GM19438 (cell line): ENCODE measurements around the gene KCNJ1.

Source experiments
- ATAC-seq: cut with Tn5 transposase; IDR thresholded peaks from one replicate; pipeline ENCODE4 v1.9.1; 2021; ENCODE audit warnings: low read depth; ENCODE audit not compliant: unreplicated experiment

The KCNJ1 gene

DNA sequence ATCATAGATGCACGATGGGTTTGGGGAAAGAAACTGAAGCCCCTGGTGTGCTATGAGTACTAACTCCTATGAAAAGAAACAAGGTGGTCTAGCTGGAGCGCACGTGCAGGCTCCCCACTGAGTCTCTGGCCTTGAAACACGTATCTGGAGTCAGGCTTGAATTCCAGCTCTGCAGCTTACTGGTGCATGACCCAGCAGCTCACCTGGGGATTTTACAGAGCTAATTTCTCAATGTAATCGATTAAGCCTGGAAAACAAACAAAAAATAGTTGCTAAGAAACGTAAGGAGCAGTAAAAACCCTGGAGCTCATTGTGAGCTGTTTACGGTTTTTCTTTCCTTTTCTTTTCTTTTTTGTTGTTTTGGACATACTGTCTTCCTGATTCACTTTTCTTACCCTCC lies 12.3 kb downstream of the KCNJ1 start:
- no peak for ATAC-seq

DNA sequence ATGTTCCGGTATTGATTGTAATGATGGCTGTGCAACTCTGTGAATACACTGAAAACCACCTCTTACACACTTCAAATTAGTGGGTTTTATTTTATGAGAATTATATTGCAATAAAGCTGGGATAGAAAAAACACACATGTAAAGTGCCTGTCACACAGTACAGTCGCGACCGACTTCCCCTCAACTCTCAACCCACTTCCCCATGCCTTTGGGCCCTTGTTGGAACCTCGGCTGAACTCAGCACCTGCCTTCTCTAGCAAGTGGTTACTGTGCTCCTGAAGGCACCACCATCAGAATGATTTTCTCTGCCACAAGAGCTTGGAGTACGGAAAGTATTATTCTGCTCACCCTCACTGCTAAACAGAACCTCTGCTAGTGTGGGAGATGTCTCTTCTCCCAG lies 13.5 kb downstream of the KCNJ1 start:
- ATAC-seq, result no peak

- no peak for ATAC-seq
These were observed 14.6 kb downstream of the KCNJ1 start for GRCh38 chr11:128852327-128853023.

- peak; percentile 97 for ATAC-seq
These were observed 18.2 kb downstream of the KCNJ1 start for GRCh38 chr11:128848815-128849455.

DNA sequence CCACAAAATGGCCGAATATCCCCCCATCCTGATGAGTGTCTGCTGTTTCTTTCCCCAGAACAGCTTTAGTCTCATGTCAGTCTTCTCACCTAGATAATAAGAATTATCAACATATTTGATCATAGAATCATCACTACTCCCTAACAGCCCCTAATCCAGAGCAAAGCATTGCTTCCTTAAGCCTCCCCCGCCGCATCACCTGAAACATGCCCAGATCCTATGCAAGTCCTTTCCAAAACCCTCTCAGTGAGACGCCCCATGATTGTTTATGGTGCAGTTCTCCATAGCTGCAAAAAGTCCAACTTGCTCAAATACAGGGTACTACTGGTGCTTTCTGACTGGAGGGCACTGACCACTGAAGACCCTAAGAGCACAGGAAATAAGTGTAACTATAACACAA lies 20.1 kb downstream of the KCNJ1 start:
- no peak for ATAC-seq

- ATAC-seq, result no peak
These were observed 21.7 kb downstream of the KCNJ1 start for GRCh38 chr11:128845334-128845780.

DNA sequence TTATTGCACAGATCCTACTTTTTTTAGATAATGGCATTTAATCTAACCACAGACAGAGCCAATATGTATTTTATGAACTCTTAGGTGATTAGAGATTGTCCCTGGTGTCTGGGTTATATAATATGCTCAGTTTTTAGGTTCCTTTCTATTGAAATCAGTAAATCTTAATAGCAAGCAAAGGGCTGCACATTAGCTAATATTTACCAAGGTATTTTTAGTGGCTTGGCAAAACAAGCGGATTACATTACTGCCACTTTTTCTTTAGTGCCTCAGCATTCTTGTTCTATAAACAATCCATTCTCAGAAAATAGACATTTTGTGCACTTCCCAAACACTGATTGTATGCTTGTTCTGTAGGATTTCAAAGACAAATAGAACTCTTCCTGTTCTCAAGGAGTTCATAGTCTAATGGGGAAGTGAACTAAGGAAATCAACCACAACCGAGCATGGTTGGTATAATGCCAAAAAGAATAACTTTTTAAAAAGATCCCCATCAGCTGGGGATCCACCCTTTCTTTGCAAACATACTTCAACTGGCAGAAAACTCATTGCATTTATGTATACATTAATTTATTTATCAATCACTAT lies 23.8 kb downstream of the KCNJ1 start:
- ATAC-seq, result no peak

DNA sequence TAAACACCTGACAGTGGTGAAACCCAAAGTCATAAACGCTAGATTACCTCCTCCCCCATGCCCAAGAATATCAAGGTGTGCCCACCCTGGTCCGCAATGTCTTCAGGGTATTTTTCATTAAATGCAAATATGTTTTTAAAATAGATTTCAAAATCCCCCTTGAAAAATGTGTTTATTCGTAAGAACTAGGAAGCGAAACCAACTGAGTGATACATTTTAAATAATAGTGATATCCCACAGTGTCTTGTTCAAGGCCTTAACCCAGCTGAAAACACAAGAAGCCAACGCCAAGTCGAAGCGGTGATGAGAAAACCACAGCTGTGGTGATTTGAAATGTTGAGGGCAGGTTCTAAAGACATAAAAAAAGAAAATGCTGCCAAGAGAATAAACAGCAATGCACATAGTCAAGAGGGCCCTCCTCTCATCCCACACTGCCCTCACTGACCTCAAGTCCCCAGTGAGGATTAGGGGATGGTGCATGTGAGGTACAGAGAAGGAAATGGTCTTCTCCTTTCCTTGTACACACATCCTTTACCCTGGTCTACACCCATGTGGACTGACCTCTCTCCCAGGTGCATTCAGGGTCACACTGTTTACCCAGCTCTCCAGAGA lies 25.5 kb downstream of the KCNJ1 start:
- no peak for ATAC-seq

- no peak for ATAC-seq
These were observed 26.3 kb downstream of the KCNJ1 start for GRCh38 chr11:128840783-128841182.

- no peak for ATAC-seq
These were observed 27.0 kb downstream of the KCNJ1 start for GRCh38 chr11:128840137-128840536.

DNA sequence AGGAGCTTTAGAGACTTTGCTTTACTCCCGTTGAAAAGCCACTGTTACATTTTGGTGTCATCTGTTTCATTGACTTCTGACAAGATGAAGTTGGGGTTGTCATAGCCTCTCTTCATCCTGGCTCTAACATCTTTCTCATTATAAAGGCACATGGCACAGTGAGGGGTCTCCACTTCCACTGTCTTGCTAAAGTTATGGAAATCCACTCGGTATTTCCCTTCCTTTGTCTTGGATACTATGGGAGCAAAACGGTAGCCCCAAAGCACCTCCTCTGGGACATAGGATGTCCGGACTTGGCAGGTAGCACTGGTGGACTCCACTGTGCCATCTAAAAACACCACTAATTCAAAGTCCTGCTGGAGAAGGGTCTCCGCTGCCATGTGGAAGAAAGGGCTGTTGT lies 28.0 kb downstream of the KCNJ1 start:
- ATAC-seq, result no peak

DNA sequence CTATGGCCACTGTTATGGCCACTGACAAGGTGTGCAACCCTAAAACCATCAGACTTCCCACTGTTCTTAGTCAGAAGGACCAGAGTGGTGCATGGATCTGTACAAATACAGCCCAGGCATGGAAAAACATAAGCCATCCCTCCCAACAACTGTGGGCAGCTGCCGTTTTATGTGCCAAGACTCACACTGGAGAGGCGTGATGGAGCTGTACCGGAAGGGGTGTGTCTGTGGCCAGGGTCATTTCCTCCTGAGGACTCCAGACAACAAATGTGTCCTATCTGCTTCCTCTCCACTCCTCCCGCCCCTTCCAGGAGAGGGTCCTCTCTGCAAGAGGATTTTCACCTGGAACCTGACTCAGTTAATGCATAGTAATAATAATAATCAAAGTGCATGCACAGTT lies 29.5 kb downstream of the KCNJ1 start:
- ATAC-seq, result no peak

GRCh38 chr11:128835741-128836430 lies 31.2 kb downstream of the KCNJ1 start:
- ATAC-seq, result no peak

DNA sequence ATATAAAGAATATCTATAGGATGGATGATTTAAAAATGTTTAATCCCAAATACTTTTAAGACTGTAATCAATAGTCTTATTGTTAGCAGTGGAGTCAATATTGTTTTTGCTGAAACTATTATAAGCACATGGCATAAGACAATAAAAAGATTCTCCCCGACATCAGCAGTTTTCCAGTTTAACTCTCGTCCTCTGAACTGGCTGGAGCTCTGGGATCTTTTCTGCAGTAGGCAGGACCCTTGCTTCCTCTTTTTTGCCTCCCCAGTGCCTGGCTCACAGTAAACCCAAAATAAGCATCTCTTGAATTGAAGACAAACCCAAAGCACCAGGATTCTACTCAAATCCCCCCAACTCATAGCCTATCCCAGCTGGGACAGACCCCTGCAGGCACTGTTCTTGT lies 32.9 kb downstream of the KCNJ1 start:
- no peak for ATAC-seq

- ATAC-seq, result no peak
These were observed 35.0 kb downstream of the KCNJ1 start for GRCh38 chr11:128832121-128832497.

DNA sequence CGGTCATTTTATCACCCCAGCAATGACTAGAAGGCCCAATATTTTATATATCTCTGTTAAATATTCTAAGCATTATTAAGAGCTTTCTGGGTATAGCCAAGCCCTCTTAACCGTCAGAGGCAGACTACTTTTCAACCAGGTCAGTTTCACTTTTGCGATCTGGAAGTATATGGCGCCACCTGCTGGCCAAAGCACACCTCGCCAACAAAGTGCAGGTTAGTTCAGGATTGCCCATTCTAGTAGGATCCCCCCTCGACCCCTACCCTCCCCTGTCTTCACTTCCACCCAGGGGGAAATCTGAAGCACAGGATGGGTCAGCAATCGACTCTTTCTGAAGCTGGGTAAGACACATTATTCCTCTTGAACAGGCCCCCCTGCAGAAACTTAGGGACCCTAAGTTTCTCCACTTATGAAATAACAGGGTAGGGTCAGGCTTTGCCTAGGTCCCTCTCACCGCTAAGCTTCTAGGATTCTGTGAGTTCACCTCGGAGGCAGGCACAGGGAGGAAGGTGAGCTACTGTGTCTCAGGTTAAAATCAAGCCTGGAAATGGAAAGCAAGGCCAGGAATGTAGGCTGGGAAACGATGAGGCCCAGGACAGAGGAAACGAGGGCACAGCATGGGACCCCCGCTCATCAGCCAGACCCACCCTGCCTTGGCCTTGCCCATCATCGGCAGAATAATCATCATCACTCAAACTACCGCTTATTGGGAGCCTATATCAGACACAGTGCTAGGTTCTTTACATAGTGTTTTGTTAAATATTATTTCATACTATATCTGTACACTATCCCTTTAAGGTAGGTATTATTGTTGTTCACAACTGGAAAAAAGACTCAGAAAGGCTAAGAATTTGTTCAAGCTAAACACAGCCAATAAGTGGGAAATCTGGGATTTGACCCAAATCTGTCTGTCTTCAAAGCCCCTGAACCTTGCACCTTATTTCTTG lies 35.6 kb downstream of the KCNJ1 start:
- ATAC-seq, result peak; percentile 88

GRCh38 chr11:128830290-128831173 lies 36.6 kb downstream of the KCNJ1 start:
- peak; percentile 26 for ATAC-seq

GRCh38 chr11:128828350-128828749 lies 38.7 kb downstream of the KCNJ1 start:
- ATAC-seq, result no peak
